Activated T-helper 1 cell treated with anti-CD3 and anti-CD28 coated beads, Interleukin-12 subunit alpha, Interleukin-12 subunit beta, Interleukin-2, Interleukin-4 antibody, amounts not matched to agents 30 ng/mL and 10 ng/mL and 1 ng/mL, durations not matched to agents 14 hours and 24 hours and 36 hours (primary cell): ENCODE results near the gene RHOG. TPM values are rescaled to one million over a fixed set of nuclear protein-coding genes. Genes with fewer than 3 reads are reported as not detected.
"Not testable (repeated sequence)": the region's sequence is repeated elsewhere in the genome, so short reads cannot be mapped to it uniquely, and the experiment has no call there.

Source experiments
- DNase-seq: peaks from one replicate; pipeline ENCODE4 v3.0.0; 2021; ENCODE audit warnings: low spot score
- H3K27ac Mint-ChIP-seq: one replicate; pipeline ENCODE4 v1.8.0; 2021; ENCODE audit warnings: mild to moderate bottlenecking, mixed read lengths
- H3K27me3 Mint-ChIP-seq: one replicate; pipeline ENCODE4 v1.8.0; 2022; ENCODE audit warnings: mild to moderate bottlenecking, moderate library complexity, mixed read lengths; ENCODE audit not compliant: insufficient read depth
- H3K36me3 Mint-ChIP-seq: one replicate; pipeline ENCODE4 v1.8.0; 2021; ENCODE audit warnings: low read depth, mixed read lengths
- H3K4me1 Mint-ChIP-seq: one replicate; pipeline ENCODE4 v1.8.0; 2021; ENCODE audit warnings: low read depth, mixed read lengths
- H3K4me3 Mint-ChIP-seq: one replicate; pipeline ENCODE4 v1.8.0; 2021; ENCODE audit warnings: mild to moderate bottlenecking, moderate library complexity, mixed read lengths
- H3K9me3 Mint-ChIP-seq: one replicate; pipeline ENCODE4 v1.8.0; 2021; ENCODE audit warnings: mixed read lengths
- intact Hi-C: fragments of 100-400 bp; cut with micrococcal nuclease; formaldehyde crosslinking; loops from one replicate; pipeline ENCODE4 v1.15.1; 2024
- total RNA-seq: library from RNA; stranded (reverse); gene quantifications from 2 replicates; pipeline ENCODE4 v1.2.3, GENCODE V29; 2022

The RHOG gene
- total RNA-seq, 1 donor from 2014 or later = 170 TPM

DNA sequence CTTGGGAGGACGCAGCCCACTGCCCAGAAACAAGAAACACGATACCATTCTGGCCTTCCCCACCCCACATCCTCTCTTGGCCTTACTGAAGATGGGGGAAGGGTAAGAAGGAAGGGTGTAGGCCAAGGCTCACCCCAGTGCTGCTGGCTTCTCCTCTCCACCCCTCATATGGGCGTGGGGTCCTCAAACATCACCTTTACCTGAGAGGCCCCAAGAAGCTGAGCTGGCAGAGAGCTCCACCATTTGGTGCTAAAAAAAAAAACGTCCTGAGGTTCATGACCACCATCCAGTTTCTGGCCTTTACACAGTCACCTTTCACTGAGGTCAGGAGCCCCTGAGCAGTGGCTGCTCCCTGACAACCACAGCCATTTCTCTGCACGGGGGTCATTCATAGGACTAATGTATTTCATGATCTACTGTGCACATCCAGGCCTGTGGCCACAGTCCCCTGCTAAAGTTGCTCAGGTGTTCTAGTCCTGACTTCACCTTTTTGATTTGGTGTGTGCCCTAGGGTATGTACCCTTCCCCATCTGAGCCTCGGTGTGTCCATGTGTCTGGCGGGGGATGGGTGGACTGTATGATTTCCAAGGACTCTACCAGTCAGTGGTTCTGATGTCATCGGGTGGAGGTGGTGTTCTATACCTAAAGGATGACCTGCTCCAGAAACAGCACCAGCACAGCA, 15.1 kb downstream of the RHOG start:
- Mint-ChIP-seq H3K4me3 (no peak overlapping the region), H3K27ac (peak overlapping the region; percentile 44), H3K9me3 (no peaks in the 10 kb centered on the region), H3K27me3 (no peaks in the 10 kb centered on the region), H3K36me3 (peaks cover 48% of the 10 kb centered on the region), H3K4me1 (peaks cover 39% of the 10 kb centered on the region)
- DNase-seq = no peak
- intact Hi-C loops = no loop called here

- no peaks in the 10 kb centered on the region for H3K27me3 Mint-ChIP-seq
- peak; percentile 68 for DNase-seq
- no peak overlapping the region for H3K27ac Mint-ChIP-seq
- no peak overlapping the region for H3K4me3 Mint-ChIP-seq
- peaks cover 38% of the 10 kb centered on the region for H3K4me1 Mint-ChIP-seq
- H3K9me3 Mint-ChIP-seq = no peaks in the 10 kb centered on the region
- peaks cover 41% of the 10 kb centered on the region for H3K36me3 Mint-ChIP-seq
- intact Hi-C loops = loop anchor here (1.0 kb wide), 2 partner anchors 16 to 247 kb away; no protein-coding TSS in a partner anchor
Measured at GRCh38 chr11:3824714-3825472, 15.9 kb downstream of the RHOG start.

DNA sequence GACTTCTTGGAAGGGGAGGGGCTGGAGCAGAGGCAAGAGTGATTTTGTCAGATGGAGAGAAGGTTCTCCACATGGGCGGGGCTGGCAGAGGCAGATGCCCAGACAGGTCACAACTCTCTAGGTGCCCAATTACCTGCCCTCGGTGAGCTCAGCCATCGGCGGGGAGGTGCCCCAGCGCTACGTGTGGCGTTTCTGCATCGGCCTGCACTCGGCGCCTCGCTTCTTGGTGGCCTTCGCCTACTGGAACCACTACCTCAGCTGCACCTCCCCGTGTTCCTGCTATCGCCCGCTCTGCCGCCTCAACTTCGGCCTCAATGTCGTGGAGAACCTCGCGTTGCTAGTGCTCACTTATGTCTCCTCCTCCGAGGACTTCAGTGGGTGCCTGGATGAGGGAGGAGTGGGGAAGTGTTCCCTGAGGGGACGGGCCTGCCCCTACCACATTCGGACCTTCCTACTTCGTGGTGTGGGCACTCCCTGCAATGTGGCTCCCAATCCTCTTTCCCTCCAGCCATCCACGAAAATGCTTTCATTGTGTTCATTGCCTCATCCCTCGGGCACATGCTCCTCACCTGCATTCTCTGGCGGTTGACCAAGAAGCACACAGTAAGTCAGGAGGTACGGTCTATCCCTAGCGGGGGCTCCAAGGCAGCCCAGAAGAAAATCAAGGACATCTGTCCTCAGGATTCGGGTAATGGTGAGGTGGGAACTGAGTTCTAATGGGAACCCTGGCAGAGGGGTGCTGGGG, 16.8 kb downstream of the RHOG start:
- Mint-ChIP-seq H3K9me3 (no peaks in the 10 kb centered on the region), H3K4me1 (peaks cover 38% of the 10 kb centered on the region), H3K27me3 (no peaks in the 10 kb centered on the region), H3K4me3 (no peak overlapping the region), H3K27ac (no peak overlapping the region), H3K36me3 (peaks cover 41% of the 10 kb centered on the region)
- no peak for DNase-seq
- intact Hi-C loops = loop anchor here (1.0 kb wide), 2 partner anchors 17 to 248 kb away; no protein-coding TSS in a partner anchor

- no peaks in the 10 kb centered on the region for H3K27me3 Mint-ChIP-seq
- intact Hi-C loops = no loop called here
- H3K4me3 Mint-ChIP-seq = no peak overlapping the region
- peaks cover 38% of the 10 kb centered on the region for H3K4me1 Mint-ChIP-seq
- no peaks in the 10 kb centered on the region for H3K9me3 Mint-ChIP-seq
- peaks cover 41% of the 10 kb centered on the region for H3K36me3 Mint-ChIP-seq
- no peak overlapping the region for H3K27ac Mint-ChIP-seq
- DNase-seq = no peak
Measured at GRCh38 chr11:3823303-3823702, 17.5 kb downstream of the RHOG start.

GRCh38 chr11:3822312-3822711, 18.4 kb downstream of the RHOG start:
- no peak overlapping the region for H3K4me3 Mint-ChIP-seq
- peaks cover 33% of the 10 kb centered on the region for H3K36me3 Mint-ChIP-seq
- intact Hi-C loops = no loop called here
- H3K27me3 Mint-ChIP-seq = no peaks in the 10 kb centered on the region
- H3K27ac Mint-ChIP-seq = no peak overlapping the region
- no peaks in the 10 kb centered on the region for H3K9me3 Mint-ChIP-seq
- no peak for DNase-seq
- H3K4me1 Mint-ChIP-seq = peaks cover 30% of the 10 kb centered on the region

- Mint-ChIP-seq H3K27me3 (no peaks in the 10 kb centered on the region), H3K4me1 (peaks cover 21% of the 10 kb centered on the region), H3K36me3 (peaks cover 20% of the 10 kb centered on the region), H3K4me3 (no peak overlapping the region), H3K9me3 (no peaks in the 10 kb centered on the region), H3K27ac (no peak overlapping the region)
- intact Hi-C loops = no loop called here
- no peak for DNase-seq
Measured at GRCh38 chr11:3820971-3821370, 19.8 kb downstream of the RHOG start.

GRCh38 chr11:3817181-3817800, 23.5 kb downstream of the RHOG start:
- DNase-seq = no peak
- H3K4me3 Mint-ChIP-seq = no peak overlapping the region
- intact Hi-C loops = no loop called here
- H3K9me3 Mint-ChIP-seq = no peaks in the 10 kb centered on the region
- peaks cover 2% of the 10 kb centered on the region for H3K36me3 Mint-ChIP-seq
- H3K27me3 Mint-ChIP-seq = no peaks in the 10 kb centered on the region
- no peaks in the 10 kb centered on the region for H3K4me1 Mint-ChIP-seq
- H3K27ac Mint-ChIP-seq = no peak overlapping the region

DNA sequence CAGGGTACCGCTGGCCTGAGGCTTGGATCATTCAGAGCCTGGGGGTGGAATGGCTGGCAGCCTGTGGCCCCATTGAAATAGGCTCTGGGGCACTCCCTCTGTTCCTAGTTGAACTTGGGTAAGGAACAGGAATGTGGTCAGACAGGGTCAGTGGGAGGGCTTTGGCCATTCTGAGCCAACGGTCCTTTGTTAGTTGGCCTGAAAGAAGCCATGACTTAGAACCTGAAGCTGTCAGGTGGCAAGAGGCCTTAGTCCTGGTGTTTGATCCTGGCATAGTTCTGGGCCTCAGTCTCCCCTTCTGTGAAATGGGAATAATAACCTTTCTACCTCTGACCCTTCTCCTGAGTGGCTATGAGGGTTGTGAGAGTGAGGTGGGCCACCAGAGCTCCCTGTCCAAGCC, 24.1 kb downstream of the RHOG start:
- no peaks in the 10 kb centered on the region for H3K27me3 Mint-ChIP-seq
- H3K4me3 Mint-ChIP-seq = no peak overlapping the region
- H3K36me3 Mint-ChIP-seq = peaks cover 2% of the 10 kb centered on the region
- intact Hi-C loops = no loop called here
- no peaks in the 10 kb centered on the region for H3K9me3 Mint-ChIP-seq
- H3K27ac Mint-ChIP-seq = no peak overlapping the region
- H3K4me1 Mint-ChIP-seq = no peaks in the 10 kb centered on the region
- DNase-seq = no peak

DNA sequence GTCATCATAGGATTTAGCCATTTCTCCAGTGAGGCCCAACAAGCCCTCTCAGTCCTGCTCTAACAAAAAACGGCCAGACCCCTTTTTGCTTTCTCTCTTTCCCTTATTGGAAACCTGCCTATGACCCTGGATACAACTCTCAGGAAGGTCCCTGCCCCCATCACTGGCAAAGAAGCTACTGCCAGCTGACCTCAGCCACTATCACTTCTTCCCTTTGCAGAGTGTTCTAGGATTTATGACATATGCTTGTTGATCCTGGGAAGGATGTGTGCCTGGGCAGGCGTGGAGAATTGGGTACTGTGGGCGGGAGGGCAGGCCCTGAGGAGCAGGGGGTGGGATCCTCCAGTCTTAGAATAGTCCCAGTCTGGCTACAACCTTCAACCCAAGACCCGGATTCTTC, 24.9 kb downstream of the RHOG start:
- Mint-ChIP-seq H3K27ac (no peak overlapping the region), H3K4me3 (no peak overlapping the region), H3K36me3 (peaks cover 2% of the 10 kb centered on the region), H3K27me3 (no peaks in the 10 kb centered on the region), H3K9me3 (no peaks in the 10 kb centered on the region), H3K4me1 (no peaks in the 10 kb centered on the region)
- no peak for DNase-seq
- intact Hi-C loops = no loop called here

DNA sequence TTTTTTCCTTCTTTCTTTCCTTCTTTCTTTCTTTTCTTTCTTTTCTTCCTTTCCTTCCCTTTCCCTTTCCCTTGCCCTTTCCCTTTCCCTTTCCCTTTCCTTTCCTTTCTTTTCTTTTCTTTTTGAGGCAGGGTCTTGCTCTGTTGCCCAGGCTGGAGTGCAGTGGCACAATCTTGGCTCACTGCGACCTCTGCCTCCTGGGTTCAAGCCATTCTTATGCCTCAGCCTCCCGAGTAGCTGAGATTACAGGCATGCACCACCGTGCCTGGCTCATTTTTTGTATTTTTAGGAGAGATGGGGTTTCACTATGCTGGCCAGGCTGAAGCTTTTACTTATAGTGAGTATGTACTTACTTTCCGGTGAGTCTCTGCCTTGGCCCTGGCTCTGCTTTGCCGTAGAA, 25.9 kb downstream of the RHOG start:
- H3K9me3 Mint-ChIP-seq, DNase-seq, H3K4me3 Mint-ChIP-seq, H3K36me3 Mint-ChIP-seq, intact Hi-C loops, H3K27ac Mint-ChIP-seq, H3K4me1 Mint-ChIP-seq, H3K27me3 Mint-ChIP-seq: not testable (repeated sequence)

DNA sequence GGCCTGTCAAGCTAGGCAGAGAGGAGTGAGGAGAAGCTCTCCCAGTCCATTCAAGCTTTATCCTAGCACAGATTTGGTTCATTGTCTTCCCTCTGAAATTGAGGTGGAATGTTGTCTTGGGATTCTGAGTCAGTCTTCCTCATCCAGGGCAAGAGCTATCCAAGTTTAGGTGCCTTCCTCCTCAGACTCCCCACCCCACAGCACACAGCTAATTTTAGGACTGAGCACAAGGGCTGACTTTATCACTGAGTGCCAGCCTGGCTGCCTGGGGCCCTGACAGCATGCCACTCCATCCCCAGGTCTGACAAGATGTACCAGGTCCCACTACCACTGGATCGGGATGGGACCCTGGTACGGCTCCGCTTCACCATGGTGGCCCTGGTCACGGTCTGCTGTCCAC, 29.8 kb downstream of the RHOG start:
- Mint-ChIP-seq H3K4me3 (no peak overlapping the region), H3K9me3 (no peaks in the 10 kb centered on the region), H3K4me1 (peaks cover 14% of the 10 kb centered on the region), H3K36me3 (peaks cover 7% of the 10 kb centered on the region), H3K27me3 (no peaks in the 10 kb centered on the region), H3K27ac (no peak overlapping the region)
- no peak for DNase-seq
- intact Hi-C loops = no loop called here

GRCh38 chr11:3810446-3810845, 30.3 kb downstream of the RHOG start:
- Mint-ChIP-seq H3K4me3 (no peak overlapping the region), H3K4me1 (peaks cover 14% of the 10 kb centered on the region), H3K9me3 (no peaks in the 10 kb centered on the region), H3K36me3 (peaks cover 7% of the 10 kb centered on the region), H3K27me3 (no peaks in the 10 kb centered on the region), H3K27ac (no peak overlapping the region)
- intact Hi-C loops = no loop called here
- DNase-seq = no peak

- intact Hi-C loops = loop anchor here (1.0 to 5.0 kb wide), 4 partner anchors 37 to 263 kb away; no protein-coding TSS in a partner anchor
- Mint-ChIP-seq H3K9me3 (no peaks in the 10 kb centered on the region), H3K36me3 (peaks cover 7% of the 10 kb centered on the region), H3K27ac (no peak overlapping the region), H3K27me3 (no peaks in the 10 kb centered on the region), H3K4me3 (no peak overlapping the region), H3K4me1 (peaks cover 14% of the 10 kb centered on the region)
- DNase-seq = no peak
Measured at GRCh38 chr11:3809624-3809928, 31.2 kb downstream of the RHOG start.
